ENCODE data around the gene PLCB1.

PLCB1 gene

DNA sequence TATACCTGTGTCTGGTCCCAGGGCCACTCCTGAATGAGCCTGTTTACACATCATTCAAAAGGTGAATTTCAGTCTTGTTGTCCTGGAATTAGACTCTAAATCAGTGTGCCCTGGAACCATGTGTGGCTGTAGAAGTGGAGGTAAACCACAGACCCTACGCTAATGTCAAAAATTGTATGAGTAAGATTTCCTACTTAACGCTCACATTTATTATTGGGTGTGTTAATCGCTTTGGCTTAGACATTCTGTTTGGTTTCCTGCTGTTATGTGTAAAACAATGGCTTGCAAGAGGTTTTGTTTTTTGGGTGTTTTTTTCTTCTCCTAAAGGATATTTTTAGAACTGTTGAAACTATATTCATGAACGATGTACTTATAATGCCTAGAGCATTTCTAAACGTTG is 19.3 kb downstream of the PLCB1 start:
- H4K8ac ChIP-seq (ENCODE audit: low read depth, low read length) = no peak overlapping the region
- no peak for DNase-seq
- H2BK12ac ChIP-seq (ENCODE audit: low read length) = no peak overlapping the region
- no peaks in the 10 kb centered on the region for H3K9me3 ChIP-seq (ENCODE audit: insufficient read depth, low read depth, low read length)
- no peak overlapping the region for H3K4me2 ChIP-seq (ENCODE audit: low read length)
- H3K18ac ChIP-seq (ENCODE audit: low read length) = no peak overlapping the region
- no peak overlapping the region for H2BK5ac ChIP-seq (ENCODE audit: low read depth, low read length, poor library complexity)
- H3K27ac ChIP-seq (ENCODE audit: low read depth, low read length) = no peak overlapping the region
- no peaks in the 10 kb centered on the region for H3K36me3 ChIP-seq (ENCODE audit: control insufficient read depth in 1 of 2, insufficient read depth in 2 of 2, low read length in 2 of 2)
- H3K27me3 ChIP-seq (ENCODE audit: insufficient read depth, low read length) = no peaks in the 10 kb centered on the region
- no peaks in the 10 kb centered on the region for H3K79me2 ChIP-seq (ENCODE audit: control insufficient read depth, insufficient read depth, low read length, poor library complexity)
- H2AFZ ChIP-seq (ENCODE audit: insufficient read depth, low read length, poor library complexity) = no peak overlapping the region
- WGBS (ENCODE audit: extremely low coverage, insufficient coverage, insufficient read length) = no CpG with 5 or more reads among the region's 5 CpGs
- no peak overlapping the region for H2AK5ac ChIP-seq (ENCODE audit: low read length)
- H2BK120ac ChIP-seq (ENCODE audit: insufficient read depth, low read length, poor library complexity) = no peak overlapping the region
- H3K14ac ChIP-seq (ENCODE audit: low read length) = no peak overlapping the region
- no peak overlapping the region for H3K23ac ChIP-seq (ENCODE audit: low read length)
- no peak overlapping the region for H4K91ac ChIP-seq (ENCODE audit: low read depth, low read length)
- no peak overlapping the region for H3K9ac ChIP-seq (ENCODE audit: low read length)
- H4K12ac ChIP-seq (ENCODE audit: low read depth, low read length) = no peak overlapping the region
- no peak overlapping the region for H3K4me3 ChIP-seq (ENCODE audit: low read depth, low read length)
- no peaks in the 10 kb centered on the region for H3K4me1 ChIP-seq (ENCODE audit: control insufficient read depth in 1 of 2, insufficient read depth in 2 of 2, low read length in 2 of 2)
- H3K79me1 ChIP-seq (ENCODE audit: low read length) = no peaks in the 10 kb centered on the region
- H3K4ac ChIP-seq (ENCODE audit: low read depth, low read length) = no peak overlapping the region

DNA sequence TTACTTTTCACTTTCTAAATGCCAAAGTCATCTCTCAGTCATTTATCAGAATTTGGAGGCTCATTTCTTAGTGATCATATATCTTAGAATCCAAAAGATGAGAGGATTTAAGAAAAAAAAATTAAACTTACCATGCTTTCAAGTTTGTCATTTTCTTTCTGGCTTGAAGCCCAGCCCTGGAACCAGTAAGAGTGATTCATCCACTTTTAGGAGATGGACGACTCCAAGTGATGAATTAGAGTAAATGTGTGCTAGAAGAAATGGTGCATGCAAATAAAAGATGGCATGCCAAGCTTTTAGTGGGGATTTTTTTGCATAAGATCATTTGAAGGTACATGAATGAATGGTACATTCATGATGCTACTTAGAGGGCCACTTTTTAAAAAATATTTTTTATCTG is 20.1 kb downstream of the PLCB1 start:
- H3K4ac ChIP-seq (ENCODE audit: low read depth, low read length) = no peak overlapping the region
- H3K18ac ChIP-seq (ENCODE audit: low read length) = no peak overlapping the region
- no peak overlapping the region for H3K27ac ChIP-seq (ENCODE audit: low read depth, low read length)
- H3K4me1 ChIP-seq (ENCODE audit: control insufficient read depth in 1 of 2, insufficient read depth in 2 of 2, low read length in 2 of 2) = no peaks in the 10 kb centered on the region
- no peak overlapping the region for H3K14ac ChIP-seq (ENCODE audit: low read length)
- no peak overlapping the region for H4K8ac ChIP-seq (ENCODE audit: low read depth, low read length)
- no peaks in the 10 kb centered on the region for H3K36me3 ChIP-seq (ENCODE audit: control insufficient read depth in 1 of 2, insufficient read depth in 2 of 2, low read length in 2 of 2)
- H2BK12ac ChIP-seq (ENCODE audit: low read length) = no peak overlapping the region
- H3K9me3 ChIP-seq (ENCODE audit: insufficient read depth, low read depth, low read length) = no peaks in the 10 kb centered on the region
- H3K27me3 ChIP-seq (ENCODE audit: insufficient read depth, low read length) = no peaks in the 10 kb centered on the region
- no peak overlapping the region for H3K4me3 ChIP-seq (ENCODE audit: low read depth, low read length)
- no peak overlapping the region for H4K12ac ChIP-seq (ENCODE audit: low read depth, low read length)
- no peak overlapping the region for H2BK120ac ChIP-seq (ENCODE audit: insufficient read depth, low read length, poor library complexity)
- no peaks in the 10 kb centered on the region for H3K79me2 ChIP-seq (ENCODE audit: control insufficient read depth, insufficient read depth, low read length, poor library complexity)
- H3K9ac ChIP-seq (ENCODE audit: low read length) = no peak overlapping the region
- no peaks in the 10 kb centered on the region for H3K79me1 ChIP-seq (ENCODE audit: low read length)
- no peak overlapping the region for H2AFZ ChIP-seq (ENCODE audit: insufficient read depth, low read length, poor library complexity)
- no peak overlapping the region for H3K23ac ChIP-seq (ENCODE audit: low read length)
- H2AK5ac ChIP-seq (ENCODE audit: low read length) = no peak overlapping the region
- no peak for DNase-seq
- no peak overlapping the region for H4K91ac ChIP-seq (ENCODE audit: low read depth, low read length)
- WGBS (ENCODE audit: extremely low coverage, insufficient coverage, insufficient read length) = no CpG with 5 or more reads among the region's 1 CpG
- no peak overlapping the region for H3K4me2 ChIP-seq (ENCODE audit: low read length)
- H2BK5ac ChIP-seq (ENCODE audit: low read depth, low read length, poor library complexity) = no peak overlapping the region

DNA sequence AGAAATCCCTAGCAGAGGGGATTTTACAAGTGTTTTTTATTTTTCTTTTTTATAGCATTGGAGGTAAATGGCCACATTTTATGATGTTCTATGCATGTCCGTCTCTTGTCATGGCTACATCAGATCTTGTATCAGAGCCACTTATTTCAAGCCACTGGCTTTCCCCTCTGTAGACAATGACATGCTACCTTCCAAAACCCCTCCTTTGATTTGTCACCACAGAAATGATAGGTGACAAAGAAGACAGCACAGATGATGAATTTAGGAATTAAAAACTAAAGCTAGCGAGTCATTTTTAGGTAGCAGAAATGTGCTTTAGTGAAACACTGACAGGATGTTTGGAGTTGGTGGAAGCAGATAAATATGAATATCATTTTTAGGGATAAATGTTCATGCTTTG is 20.8 kb downstream of the PLCB1 start:
- no CpG with 5 or more reads among the region's 2 CpGs for WGBS (ENCODE audit: extremely low coverage, insufficient coverage, insufficient read length)
- no peaks in the 10 kb centered on the region for H3K36me3 ChIP-seq (ENCODE audit: control insufficient read depth in 1 of 2, insufficient read depth in 2 of 2, low read length in 2 of 2)
- H2BK120ac ChIP-seq (ENCODE audit: insufficient read depth, low read length, poor library complexity) = no peak overlapping the region
- H3K23ac ChIP-seq (ENCODE audit: low read length) = no peak overlapping the region
- H3K9me3 ChIP-seq (ENCODE audit: insufficient read depth, low read depth, low read length) = no peaks in the 10 kb centered on the region
- no peaks in the 10 kb centered on the region for H3K79me2 ChIP-seq (ENCODE audit: control insufficient read depth, insufficient read depth, low read length, poor library complexity)
- H4K91ac ChIP-seq (ENCODE audit: low read depth, low read length) = no peak overlapping the region
- no peak overlapping the region for H2BK5ac ChIP-seq (ENCODE audit: low read depth, low read length, poor library complexity)
- H3K27me3 ChIP-seq (ENCODE audit: insufficient read depth, low read length) = no peaks in the 10 kb centered on the region
- no peak overlapping the region for H3K4me2 ChIP-seq (ENCODE audit: low read length)
- H3K4me3 ChIP-seq (ENCODE audit: low read depth, low read length) = no peak overlapping the region
- H4K8ac ChIP-seq (ENCODE audit: low read depth, low read length) = no peak overlapping the region
- H3K4me1 ChIP-seq (ENCODE audit: control insufficient read depth in 1 of 2, insufficient read depth in 2 of 2, low read length in 2 of 2) = no peaks in the 10 kb centered on the region
- H3K27ac ChIP-seq (ENCODE audit: low read depth, low read length) = no peak overlapping the region
- H3K79me1 ChIP-seq (ENCODE audit: low read length) = no peaks in the 10 kb centered on the region
- no peak overlapping the region for H4K12ac ChIP-seq (ENCODE audit: low read depth, low read length)
- H2AK5ac ChIP-seq (ENCODE audit: low read length) = no peak overlapping the region
- H2AFZ ChIP-seq (ENCODE audit: insufficient read depth, low read length, poor library complexity) = no peak overlapping the region
- H2BK12ac ChIP-seq (ENCODE audit: low read length) = no peak overlapping the region
- H3K4ac ChIP-seq (ENCODE audit: low read depth, low read length) = no peak overlapping the region
- H3K18ac ChIP-seq (ENCODE audit: low read length) = no peak overlapping the region
- no peak for DNase-seq
- no peak overlapping the region for H3K14ac ChIP-seq (ENCODE audit: low read length)
- H3K9ac ChIP-seq (ENCODE audit: low read length) = no peak overlapping the region

DNA sequence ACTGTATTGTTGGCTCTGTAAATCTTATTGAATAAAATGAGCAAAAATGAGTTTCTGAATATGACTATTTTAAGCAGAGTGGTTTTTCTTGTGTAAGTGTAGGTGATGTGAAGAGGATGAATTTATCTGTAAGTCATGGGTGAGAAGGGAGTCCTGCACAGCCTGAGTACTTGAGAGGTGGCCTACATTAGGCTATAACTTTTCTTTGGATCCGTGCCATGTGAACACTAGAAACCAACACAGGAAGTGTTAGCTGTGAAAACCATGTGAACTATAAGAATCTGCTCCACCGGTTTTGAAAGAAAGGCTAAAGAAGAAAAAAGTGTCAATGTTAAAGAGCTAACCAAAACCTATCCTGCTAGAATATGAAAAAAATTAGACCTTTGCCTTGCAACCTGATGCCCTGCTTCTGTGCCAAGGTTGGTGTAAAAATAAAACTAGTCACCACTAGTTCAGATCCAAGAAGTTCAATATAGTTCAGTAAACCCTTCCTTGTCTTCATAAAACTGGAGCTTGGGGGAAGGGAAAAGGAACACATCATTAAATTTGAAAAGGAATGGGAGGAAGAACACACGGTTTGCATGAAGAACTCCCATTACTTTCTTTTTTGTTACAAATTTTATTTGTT is 21.3 kb downstream of the PLCB1 start:
- Histone ChIP-seq H3K4me3 (ENCODE audit: low read depth, low read length) (no peak overlapping the region), H3K4me2 (ENCODE audit: low read length) (no peak overlapping the region), H3K79me2 (ENCODE audit: control insufficient read depth, insufficient read depth, low read length, poor library complexity) (no peaks in the 10 kb centered on the region), H3K4ac (ENCODE audit: low read depth, low read length) (no peak overlapping the region), H3K27ac (ENCODE audit: low read depth, low read length) (no peak overlapping the region), H4K8ac (ENCODE audit: low read depth, low read length) (no peak overlapping the region), H2AK5ac (ENCODE audit: low read length) (no peak overlapping the region), H3K23ac (ENCODE audit: low read length) (no peak overlapping the region), H3K27me3 (ENCODE audit: insufficient read depth, low read length) (no peaks in the 10 kb centered on the region), H2BK5ac (ENCODE audit: low read depth, low read length, poor library complexity) (no peak overlapping the region), H3K79me1 (ENCODE audit: low read length) (no peaks in the 10 kb centered on the region), H2BK120ac (ENCODE audit: insufficient read depth, low read length, poor library complexity) (no peak overlapping the region), H3K9me3 (ENCODE audit: insufficient read depth, low read depth, low read length) (no peaks in the 10 kb centered on the region), H4K12ac (ENCODE audit: low read depth, low read length) (no peak overlapping the region), H3K9ac (ENCODE audit: low read length) (no peak overlapping the region), H3K14ac (ENCODE audit: low read length) (no peak overlapping the region), H3K36me3 (ENCODE audit: control insufficient read depth in 1 of 2, insufficient read depth in 2 of 2, low read length in 2 of 2) (no peaks in the 10 kb centered on the region), H3K4me1 (ENCODE audit: control insufficient read depth in 1 of 2, insufficient read depth in 2 of 2, low read length in 2 of 2) (no peaks in the 10 kb centered on the region), H3K18ac (ENCODE audit: low read length) (no peak overlapping the region), H4K91ac (ENCODE audit: low read depth, low read length) (no peak overlapping the region), H2BK12ac (ENCODE audit: low read length) (no peak overlapping the region), H2AFZ (ENCODE audit: insufficient read depth, low read length, poor library complexity) (no peak overlapping the region)
- no CpG with 5 or more reads among the region's 3 CpGs for WGBS (ENCODE audit: extremely low coverage, insufficient coverage, insufficient read length)
- DNase-seq = no peak

All from trophoblast cell (in vitro differentiated cells and primary cell).